Globus pallidus (tissue), 1 donor: ENCODE measurements around the gene NUCB2.

Experiments used
- DNase-seq: peaks from one replicate; pipeline ENCODE4 v3.0.0-alpha.2; 2015; ENCODE audit warnings: low spot score

The NUCB2 gene

DNA sequence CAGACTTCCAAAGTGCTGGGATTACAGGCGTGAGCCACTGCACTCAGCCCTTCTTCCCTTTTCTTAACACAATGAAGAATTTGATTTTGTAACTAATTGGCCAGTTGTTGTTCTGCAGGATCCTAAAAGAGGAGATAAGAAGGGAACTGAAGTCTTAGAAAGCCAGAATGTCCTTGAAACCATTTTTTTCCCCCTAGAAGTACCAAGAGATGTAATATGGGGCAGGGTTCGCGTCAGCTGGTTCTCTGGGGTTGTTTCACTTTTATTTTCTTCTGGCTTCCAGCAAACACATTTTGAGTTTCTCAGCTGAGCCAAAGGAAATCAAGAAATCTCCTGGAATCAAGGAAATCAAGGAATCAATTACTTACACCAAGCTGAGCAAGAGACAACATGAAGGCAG, 7.6 kb upstream of the NUCB2 start:
- no peak for DNase-seq

DNA sequence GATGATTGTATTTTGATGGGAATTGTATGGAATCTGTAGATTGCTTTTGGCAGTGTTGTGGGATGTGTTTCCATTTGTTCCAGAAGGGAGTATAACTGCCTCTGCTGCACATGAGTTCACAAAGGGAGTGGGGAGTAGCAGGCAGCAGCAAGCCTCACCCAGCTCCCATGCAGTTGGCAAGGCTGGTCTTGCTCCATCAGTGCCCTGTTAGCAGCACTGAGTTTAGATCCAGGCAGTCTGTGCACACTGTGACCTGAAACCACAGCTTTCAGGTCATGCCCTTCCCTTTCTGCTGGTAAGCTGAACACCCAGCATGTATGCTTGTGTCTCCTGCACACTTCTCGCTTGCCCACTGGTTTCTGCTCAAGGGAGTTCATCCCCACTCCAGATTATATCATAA, 3.7 kb upstream of the NUCB2 start:
- no peak for DNase-seq

DNA sequence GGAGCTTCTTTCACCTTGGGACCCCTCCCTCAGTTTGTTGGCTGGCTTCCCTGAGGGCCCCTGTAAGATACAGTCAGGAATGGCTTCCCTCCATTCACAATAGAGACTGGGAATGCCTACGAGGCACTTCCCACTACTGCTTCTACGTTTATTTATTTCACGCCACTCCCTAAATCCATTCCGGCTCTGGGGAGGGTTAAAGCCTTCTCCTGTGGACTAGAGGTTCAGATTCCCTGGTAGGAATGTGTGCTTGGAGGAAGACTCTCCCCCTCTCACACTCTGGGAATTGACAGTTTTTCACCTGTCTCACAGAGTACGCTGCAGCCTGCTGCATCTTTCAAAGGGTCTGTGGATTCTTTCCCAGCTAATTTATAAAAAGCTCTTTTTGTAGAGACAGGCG, 3.3 kb upstream of the NUCB2 start:
- no peak for DNase-seq

DNA sequence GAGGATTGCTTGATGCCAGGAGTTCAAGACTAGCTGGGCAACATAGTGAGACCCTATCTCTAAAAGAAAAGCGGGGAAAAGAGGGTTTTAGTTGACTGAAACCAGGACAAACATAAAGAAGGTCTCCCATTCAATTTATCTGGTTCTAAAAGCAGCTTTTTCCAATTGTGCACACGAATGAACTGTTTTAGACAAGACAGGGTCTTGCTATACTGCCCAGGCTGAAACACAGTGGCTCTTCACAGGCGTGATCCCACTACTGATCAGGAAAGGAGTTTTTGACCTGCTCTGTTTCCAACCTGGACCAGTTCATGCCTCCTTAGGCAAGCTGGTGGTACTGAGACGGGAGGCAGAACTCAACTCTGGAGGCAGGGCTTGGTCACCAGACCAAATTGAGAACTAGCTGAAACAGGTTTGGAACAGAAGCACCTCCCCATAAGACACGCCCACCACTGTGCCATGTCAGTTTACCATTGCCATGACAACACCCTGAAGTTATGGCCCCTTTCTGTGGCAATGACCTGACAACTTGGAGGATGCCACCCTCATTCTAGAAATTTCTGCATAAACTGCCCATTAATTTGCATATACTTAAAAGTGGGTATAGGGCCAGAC, 2.8 kb upstream of the NUCB2 start:
- no peak for DNase-seq

DNA sequence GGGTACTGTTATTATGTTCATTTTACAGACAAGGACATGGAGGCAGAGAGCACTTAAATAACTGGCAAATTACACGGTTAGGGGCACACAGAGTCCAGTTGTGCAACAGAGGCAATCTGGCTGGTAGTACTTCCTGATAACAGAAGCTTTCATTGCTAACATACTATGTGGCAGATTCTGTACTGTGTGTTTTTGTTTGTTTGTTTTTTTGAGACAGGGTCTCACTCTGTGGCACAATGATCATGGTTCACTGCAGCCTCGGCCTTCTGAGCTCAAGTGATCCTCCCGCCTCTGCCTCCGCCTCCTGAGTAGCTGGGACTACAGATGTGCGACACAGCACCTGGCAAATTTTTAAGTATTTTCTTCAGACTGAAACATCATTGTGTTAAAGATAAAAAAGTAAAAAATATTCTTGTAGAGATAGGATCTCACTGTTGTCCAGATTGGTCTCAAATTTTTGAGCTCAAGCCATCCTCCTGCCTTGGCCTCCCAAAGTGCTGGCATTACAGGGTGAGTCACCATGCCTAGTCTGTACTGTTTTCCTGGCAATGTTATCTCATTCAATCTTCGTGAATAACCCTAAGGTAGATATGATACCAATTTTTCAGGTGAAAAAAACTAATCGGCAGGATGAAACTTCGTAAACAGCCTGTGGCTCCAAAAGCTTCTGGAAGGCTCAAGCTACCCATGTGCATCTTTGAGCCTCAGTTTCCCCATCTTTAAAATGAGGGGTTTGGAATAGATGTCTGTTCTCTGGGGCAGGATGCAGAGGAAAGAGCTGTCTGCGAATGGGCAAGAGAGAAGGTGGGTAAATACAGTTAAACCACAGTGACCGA, 921 bp upstream of the NUCB2 start:
- DNase-seq, result peak; percentile 7

DNA sequence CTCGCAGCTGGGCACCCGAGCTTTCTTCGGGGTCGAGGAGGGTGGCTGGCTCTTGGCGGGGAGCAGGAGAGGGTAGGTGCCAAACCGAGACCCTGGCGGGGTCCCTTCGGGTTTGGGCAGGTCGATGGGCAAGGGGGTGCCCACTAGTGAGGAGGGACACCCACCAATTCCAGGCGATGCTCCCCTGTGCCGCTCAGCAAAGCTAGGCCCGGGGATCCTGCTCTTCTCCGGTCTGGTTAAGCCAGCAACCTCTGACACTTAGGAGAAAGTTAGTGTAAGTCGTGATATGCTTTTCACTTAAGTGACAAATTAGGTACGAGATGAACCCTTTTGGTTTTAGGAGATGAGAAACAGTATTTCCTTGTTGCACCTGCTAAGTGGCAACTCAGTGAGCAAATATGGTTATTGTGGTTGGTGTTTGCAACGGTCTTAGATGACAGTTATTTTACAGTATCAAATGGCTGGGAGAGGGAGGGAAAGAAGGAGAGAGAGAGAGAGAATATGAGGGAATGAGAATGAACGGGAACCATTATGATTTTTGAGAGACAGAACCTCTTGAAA, 565 bp downstream of the NUCB2 start:
- DNase-seq, result peak; percentile 37

DNA sequence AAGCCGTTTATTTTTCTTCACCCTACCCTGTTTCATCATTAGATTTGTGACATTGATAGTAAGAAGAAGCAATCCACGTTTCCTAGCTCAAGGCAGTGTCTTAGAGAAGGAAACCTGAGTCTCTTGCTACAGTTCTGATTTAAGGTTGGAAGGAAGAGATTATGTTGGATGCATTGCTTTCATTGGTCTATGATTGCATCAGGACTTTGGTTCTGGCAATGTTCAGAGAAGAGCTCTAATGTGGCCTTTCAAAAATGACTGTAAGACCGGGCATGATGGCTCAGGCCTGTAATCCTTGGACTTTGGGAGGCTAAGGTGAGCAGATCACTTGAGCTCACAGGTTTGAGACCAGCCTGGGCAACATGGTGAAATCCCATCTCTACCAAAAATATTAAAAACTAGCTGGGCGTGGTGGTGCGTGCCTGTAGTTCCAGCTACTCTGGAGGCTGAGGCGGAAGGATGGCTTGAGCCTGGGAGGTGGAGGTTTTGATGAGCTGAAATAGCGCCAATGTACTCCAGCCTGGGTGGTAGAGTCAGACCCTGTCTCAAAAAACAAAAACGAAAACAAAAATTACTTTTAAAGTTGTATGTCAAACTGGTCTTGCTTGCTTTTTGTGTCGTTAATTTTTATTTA, 4.1 kb downstream of the NUCB2 start:
- no peak for DNase-seq

DNA sequence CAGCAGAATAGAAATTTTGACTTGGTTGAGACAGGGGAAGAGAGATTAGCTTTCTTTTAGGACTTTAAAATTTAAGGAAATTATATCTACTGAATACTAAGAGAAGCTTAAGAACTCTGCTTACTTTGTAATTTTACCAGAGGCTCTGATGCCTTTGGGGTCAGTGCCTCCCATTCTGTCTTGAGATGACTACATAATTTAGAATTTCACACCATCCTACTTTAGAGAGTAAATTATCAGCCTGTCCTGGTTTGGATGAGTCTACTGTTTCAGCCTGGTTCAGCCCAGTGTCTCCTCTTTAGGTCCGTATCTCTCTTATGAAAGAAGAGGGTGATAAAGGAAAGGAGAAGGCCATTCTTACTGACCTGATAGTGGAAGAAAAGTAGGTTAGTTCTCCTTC, 9.8 kb downstream of the NUCB2 start:
- DNase-seq, result no peak

DNA sequence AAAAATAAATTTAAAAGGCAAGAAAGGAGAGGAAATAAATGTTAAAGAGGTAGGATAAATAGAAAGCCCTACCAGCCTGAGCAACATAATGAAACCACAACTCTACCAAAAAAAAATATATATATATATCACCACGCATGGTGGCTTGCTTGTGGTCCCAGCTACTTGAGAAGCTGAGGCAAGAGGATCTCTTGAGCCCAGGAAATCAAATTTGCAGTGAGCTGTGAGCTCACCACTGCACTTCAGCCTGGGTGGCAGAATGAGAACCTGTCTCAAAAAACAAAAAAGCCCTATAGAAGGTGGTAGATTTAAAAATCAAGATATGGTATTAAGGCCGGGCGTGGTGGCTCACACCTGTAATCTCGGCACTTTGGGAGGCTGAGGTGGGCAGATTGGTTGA, 10.5 kb downstream of the NUCB2 start:
- no peak for DNase-seq

DNA sequence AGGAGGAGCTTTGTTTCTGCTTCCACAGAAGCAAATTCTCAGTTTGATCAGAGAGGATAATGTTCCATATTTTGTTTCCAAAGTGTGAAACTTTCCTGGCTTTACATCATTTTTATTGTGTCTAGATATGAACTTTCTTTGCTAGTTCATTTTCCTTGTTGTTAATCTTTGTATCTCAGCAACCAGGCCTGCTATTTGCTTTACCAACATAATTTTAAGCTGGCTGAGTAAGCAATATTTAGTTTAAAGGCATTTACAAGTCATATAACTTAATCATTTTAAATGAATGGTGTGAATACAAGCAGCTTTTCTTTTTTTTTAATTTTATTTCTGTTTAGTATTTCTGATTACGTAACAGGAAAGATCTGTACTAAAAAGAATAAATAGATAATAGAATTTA, 15.2 kb downstream of the NUCB2 start:
- DNase-seq, result no peak

DNA sequence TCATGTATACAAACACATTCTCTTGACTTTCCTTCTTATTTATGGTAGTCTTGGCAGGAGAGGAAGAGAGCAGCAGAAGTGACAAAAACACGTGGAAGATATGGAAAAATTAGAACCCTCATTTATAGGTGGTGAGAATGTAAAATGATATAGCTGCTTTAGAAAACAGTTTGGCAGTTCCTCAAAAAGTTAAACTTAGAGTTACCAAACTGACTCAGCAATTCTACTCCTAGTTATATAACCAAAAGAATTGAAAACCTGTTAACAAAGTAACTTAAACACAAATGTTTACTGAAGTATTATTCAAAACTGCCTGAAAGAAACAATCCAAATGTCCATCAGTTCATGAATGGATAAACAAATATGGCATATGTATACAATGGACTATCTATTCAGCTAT, 16.8 kb downstream of the NUCB2 start:
- no peak for DNase-seq

DNA sequence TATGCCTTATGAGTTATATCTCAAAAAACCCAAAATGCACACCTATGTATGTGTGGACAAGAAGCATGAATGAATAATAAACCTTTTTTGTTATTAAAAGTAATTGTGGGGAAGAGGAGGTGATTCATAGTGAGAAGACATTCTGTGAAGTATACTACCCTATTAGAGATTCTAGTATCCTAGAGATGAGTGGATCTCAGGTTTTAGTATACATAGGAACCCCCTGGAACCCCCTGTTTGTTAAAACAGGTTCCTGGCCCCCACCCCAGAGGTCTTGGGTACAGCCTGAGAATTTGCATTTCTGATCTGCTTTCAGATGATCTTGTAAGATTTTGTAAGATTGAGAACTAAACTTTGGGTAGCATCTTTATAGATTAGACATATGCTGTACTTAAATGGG, 17.5 kb downstream of the NUCB2 start:
- DNase-seq, result no peak

DNA sequence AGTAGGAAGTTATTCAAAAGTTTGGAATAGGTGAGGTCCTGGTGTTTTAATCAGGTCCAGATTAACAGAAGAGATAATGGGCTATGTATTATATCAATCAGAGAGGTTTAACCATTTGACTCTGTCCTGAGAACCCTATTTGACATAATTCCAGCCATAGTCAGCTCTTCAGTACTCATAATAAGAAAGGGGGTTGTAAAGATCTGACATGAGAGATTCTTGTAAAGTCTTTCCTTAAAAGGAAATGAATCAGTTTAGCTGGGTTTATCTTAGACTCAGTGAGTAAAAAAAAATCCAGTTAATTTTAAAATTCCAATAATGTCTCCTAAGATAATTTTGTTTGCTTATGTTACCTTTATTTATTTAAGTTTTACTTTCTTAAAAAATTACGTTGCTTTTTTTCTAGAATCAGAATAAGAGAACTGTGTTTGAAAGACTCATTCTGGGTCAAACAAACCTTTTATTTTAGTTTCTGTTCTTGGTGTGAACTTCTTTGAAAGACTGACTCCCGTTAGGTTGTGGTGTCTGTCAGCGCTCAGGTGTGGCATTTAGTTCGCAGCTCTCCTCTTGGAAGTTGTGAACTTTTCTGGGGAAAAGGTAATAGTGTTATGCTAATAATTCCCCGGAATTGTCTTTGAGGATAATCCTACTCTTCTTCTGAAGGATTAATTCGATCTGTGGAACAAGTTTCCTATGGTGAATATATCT, 20.5 kb downstream of the NUCB2 start:
- no peak for DNase-seq

DNA sequence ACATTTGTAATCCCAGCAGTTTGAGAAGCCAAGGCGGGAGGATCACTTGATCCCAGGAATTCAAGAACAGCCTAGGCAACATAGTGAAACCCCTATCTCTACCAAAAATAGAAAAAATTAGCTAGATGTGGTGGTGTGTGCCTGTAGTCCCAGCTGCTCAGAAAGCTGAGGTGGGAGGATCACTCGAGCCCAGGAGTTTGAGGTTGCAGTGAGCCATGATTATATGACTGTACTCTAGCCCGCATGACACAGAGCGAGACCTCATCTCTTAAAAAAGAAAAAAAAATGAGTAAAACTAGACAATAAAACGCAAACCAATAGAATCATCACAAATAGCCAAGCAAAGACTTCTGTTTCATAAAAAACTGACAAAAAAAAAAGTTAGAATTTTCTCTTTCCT, 21.8 kb downstream of the NUCB2 start:
- DNase-seq, result no peak

DNA sequence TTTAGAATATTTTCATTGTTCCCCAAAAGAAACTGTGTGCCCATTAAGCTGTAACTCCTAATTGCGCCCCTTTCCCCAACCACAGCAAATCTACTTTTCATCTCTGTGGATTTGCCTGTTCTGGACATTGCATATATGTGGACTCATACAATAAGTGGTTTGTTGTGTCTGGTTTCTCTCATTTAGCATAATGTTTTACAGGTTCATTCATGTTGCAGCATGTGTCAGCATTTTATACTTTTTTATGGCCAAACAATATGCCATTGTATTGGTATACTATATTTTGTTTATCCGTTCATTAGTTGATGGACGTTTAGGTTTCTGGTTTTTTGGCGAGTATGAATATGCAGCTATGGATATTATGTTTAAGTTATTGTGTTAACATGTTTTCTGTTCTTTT, 23.8 kb downstream of the NUCB2 start:
- DNase-seq, result no peak

DNA sequence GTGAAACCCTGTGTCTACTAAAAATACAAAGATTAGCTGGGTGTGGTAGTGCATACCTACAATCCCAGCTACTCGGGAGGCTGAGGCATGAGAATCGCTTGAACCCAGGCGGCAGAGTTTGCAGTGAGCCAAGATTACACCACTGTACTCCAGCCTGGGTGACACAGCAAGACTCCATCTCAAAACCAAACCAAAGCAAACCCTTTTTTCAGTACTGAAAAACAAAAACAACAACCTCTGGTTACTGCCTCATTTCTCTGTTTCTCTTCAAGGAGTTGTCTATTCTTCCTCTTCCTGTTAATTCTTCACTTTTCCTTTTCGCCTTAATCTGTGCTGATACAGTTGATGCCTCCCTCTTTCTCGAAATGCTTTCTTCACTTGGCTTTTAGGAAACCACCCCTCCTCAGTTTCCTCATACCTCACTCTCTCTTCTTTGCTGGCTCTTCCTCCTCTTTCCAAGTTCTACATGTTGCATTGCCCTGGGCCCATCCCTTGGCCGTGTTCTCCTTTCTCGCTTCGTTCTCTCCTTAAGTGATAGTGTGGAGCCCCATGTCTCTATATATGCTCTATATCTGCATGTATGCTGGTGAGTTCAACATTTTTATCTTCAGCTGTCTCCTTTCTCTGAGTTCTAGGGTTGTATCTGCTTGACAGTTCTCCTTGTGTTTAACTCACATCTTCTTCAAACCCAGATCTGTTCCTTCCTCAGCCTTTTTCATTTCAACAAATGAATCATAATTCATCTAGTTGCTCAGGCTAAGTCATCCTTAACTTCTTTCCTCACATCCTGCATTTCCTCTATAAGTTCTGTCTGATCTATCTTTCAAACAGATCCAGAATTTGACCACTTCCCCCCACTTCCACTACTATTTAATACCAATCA, 37.1 kb downstream of the NUCB2 start:
- DNase-seq, result no peak

DNA sequence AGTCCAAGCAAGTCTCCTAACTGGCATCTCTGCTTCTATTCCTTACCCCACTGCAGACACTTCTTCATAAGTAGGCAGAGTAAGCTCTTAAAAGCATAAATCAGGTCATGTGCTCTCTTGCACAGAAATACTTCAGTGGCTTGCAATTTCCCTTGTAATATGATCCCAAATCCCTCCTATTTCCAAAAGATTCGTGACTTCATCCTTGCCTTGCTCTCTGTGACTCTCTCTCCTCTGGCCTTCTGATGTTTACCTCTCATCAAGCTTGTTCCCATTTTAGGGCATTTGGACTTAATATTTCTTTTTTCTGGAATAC, 37.7 kb downstream of the NUCB2 start:
- DNase-seq, result no peak

DNA sequence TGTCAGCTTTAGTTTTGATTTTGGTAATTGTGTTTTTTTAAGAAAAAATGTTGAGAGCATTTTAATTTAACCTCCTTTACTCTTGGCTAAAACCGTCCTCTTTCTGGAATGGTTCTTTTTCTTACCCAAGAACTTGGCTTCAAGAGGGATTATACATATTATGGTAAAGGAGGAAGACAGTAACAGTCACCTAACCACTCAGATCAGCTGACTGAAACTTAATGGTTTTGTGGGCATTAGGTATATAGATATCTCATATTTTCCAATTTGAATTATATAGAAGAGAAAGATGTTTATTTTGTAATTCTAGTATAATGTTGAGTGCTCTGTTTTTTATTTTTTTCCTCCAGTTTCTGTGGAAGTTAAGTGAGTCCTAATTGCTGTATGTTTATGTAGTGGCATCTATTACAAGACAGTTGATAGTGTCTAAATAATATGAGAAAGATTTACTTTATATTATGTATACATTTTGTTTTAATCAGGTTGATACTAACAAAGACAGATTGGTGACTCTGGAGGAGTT, 38.4 kb downstream of the NUCB2 start:
- no peak for DNase-seq

DNA sequence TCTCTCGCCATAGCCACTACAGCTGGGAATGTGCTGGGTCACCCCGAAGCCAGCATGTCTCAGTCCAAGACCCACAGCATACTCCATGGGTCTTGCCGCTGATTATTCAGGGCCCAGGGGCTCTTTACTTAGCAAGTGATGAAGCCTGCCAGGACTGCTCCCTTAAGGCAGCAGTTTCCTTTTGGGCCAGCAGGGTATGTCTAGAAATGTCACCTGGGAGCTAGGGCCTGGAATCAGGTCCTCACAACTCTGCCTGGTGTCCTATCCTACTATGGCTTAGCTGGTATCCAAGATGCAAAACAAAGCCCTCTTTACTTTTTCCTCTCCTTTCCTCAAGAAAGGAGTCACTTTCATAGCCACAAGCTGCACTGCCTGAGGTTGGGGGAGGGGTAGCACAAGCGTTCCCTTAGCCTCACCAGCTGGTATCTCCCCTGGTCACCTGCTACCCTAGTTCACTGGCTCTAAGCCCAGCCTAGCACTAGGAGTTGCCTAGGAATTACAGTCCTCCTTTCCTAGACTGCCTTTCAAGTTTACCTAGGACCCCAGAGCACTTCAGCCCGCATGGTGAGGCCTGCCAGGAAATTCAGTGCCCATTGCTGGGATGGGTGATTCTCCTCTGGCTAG, 52.4 kb downstream of the NUCB2 start:
- DNase-seq, result no peak

DNA sequence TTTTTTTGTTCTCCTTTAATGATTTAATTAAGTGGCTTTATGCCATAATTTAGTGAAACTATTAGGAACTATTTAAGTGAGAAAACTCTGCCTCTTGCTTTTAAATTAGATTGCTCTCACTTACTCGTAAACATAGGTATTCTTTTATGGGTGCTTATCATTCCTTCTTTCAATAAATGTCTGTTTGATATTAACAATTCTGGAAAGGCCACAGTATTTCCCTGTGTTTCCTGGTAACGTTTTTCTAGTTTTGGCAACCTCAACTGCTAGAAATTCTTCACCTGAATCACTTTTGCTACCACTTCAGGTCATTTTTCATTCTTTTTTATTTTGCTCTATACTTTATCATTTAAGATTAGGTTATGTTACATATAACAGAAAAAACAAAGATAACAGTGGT, 55.1 kb downstream of the NUCB2 start:
- DNase-seq, result no peak
